WERI-Rb-1 (cell line): ENCODE measurements around the gene PLEKHA6.

ENCODE experiments used
- DNase-seq: peaks from one replicate; pipeline ENCODE4 v3.0.0-alpha.2; 2020
- H3K27ac ChIP-seq: fragments of 250-450 bp; sonication (Bioruptor Pico); 2 replicates; pipeline ENCODE4 v1.5.1; 2020; ENCODE audit warnings: mild to moderate bottlenecking, moderate library complexity
- H3K27me3 ChIP-seq: fragments of 250-450 bp; sonication (Bioruptor Pico); 2 replicates; pipeline ENCODE4 v1.5.1; 2021; ENCODE audit warnings: mild to moderate bottlenecking, low read depth, moderate library complexity; ENCODE audit not compliant: insufficient read depth, severe bottlenecking
- H3K36me3 ChIP-seq: fragments of 250-450 bp; sonication (Bioruptor Pico); 2 replicates; pipeline ENCODE4 v1.5.1; 2020; ENCODE audit warnings: mild to moderate bottlenecking, moderate library complexity
- H3K4me3 ChIP-seq: 2 replicates; pipeline ENCODE4 v1.5.1; 2011; ENCODE audit warnings: low read depth, mild to moderate bottlenecking, control low read depth, low read length
- H3K9me3 ChIP-seq: fragments of 250-450 bp; sonication (Bioruptor Pico); 2 replicates; pipeline ENCODE4 v1.5.1; 2021; ENCODE audit warnings: mild to moderate bottlenecking, moderate library complexity; ENCODE audit not compliant: severe bottlenecking
- CTCF ChIP-seq: IDR thresholded peaks from 2 replicates; pipeline ENCODE4 v1.5.1; 2011; ENCODE audit warnings: low read depth, mild to moderate bottlenecking, control low read depth, inconsistent platforms, low read length

PLEKHA6 gene

DNA sequence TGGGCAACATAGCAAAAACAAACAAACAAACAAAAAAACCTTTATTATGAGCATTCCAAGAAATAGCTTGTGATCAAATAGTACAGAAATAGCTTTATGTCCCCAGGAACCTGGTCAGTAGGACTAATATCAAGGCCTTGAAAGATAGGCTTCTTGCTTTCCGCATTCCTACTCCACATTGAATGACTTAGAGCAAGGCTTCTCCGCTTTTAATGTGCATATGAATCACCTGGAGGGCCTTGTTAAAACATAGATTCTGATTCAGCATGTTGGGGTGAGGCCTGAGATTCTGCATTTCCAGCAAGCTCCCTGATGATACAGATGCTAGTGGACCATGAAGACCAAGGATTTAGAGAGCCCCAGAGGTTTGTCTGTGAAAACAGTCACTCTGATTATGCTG lies 17.4 kb downstream of the PLEKHA6 start:
- H3K27ac ChIP-seq: no peak overlapping the region
- TF ChIP-seq CTCF: no peak
- no peaks in the 10 kb centered on the region for H3K36me3 ChIP-seq
- H3K9me3 ChIP-seq: no peaks in the 10 kb centered on the region
- H3K27me3 ChIP-seq: no peaks in the 10 kb centered on the region
- H3K4me3 ChIP-seq: no peak overlapping the region
- no peak for DNase-seq

GRCh38 chr1:204341380-204341779 lies 18.3 kb downstream of the PLEKHA6 start:
- Histone ChIP-seq H3K36me3 (no peaks in the 10 kb centered on the region), H3K9me3 (no peaks in the 10 kb centered on the region), H3K4me3 (no peak overlapping the region), H3K27ac (no peak overlapping the region), H3K27me3 (no peaks in the 10 kb centered on the region)
- DNase-seq: no peak
- no peak for TF ChIP-seq CTCF

DNA sequence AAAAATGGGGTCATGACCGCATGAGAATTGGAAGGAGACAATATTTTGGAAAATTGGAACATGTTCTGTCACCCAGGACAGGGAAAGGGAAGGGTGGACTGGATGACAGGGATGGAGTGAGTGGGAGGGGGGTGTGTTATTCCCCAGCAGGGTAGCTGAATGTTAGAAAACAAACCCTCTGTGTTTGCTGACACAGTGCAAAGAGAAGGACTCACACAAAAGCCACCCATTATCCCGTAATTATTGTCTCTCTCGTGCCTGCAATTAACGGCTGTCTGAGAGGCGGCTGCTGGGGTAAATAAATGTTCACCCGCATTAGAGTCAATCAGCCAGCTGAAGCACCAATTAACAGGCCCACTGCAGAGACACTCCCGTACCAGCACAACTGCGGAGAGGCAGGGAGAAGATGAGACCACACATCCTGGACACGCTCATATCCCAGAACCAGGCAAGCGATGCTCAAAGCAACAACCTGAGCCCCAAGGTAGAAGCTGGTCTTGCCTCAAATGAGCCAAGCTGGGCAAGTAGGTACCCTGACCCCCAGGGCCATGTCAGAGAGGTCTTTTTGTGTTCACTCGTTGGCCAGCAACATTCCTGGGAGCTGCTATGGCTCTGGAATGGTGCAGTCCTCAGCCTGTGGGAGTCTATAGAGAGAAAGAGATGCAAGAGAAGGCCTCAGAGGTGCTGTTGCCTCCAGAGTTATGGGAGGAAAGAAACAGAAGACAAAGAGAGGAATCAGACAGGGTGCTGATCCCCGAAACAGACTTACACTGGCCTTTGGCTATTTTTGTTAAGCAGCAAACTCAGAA lies 19.4 kb downstream of the PLEKHA6 start:
- Histone ChIP-seq H3K27me3 (no peaks in the 10 kb centered on the region), H3K36me3 (no peaks in the 10 kb centered on the region), H3K4me3 (no peak overlapping the region), H3K27ac (no peak overlapping the region), H3K9me3 (no peaks in the 10 kb centered on the region)
- no peak for TF ChIP-seq CTCF
- no peak for DNase-seq

DNA sequence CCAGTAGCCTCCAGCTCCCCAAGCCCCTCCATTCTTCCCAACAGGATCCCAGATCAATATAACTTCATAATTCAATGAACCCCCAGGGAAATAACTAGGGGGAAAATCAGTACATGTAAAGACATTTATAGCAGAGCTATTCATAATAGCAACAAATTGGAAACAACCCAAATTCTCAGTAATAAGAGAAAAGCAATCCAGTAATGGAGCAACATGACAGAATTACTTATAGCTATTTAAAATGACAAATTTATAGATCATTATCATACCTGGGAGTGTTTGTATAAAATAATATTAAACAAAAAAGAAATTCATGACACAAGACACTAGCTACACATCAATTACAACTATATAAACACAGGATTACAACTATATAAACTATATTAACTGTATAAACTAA lies 20.2 kb downstream of the PLEKHA6 start:
- DNase-seq: no peak
- H3K9me3 ChIP-seq: no peaks in the 10 kb centered on the region
- H3K36me3 ChIP-seq: no peaks in the 10 kb centered on the region
- no peak overlapping the region for H3K27ac ChIP-seq
- H3K4me3 ChIP-seq: no peak overlapping the region
- TF ChIP-seq CTCF: no peak
- no peaks in the 10 kb centered on the region for H3K27me3 ChIP-seq

DNA sequence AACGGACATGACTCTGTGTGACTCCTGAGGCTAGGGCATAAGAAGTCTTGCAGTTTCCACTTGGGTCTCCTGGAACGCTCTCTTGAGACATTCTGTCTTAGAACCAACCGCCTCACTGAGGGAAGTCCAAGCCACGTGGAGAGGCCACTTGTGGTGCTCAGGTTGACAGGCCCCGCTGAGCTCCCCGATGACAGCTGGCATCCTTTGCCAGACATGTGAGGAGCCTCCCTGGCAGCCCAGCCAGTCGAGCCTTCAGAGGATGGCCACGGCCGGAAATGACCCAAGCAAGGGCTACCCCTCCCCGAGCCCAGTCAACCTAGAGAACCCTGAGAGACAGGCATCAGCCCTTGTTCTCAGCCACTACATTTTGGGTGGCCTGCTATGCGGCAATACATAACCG lies 20.7 kb downstream of the PLEKHA6 start:
- no peaks in the 10 kb centered on the region for H3K36me3 ChIP-seq
- H3K27ac ChIP-seq: no peak overlapping the region
- H3K4me3 ChIP-seq: no peak overlapping the region
- no peak for TF ChIP-seq CTCF
- H3K27me3 ChIP-seq: no peaks in the 10 kb centered on the region
- H3K9me3 ChIP-seq: no peaks in the 10 kb centered on the region
- no peak for DNase-seq

- H3K36me3 ChIP-seq: no peaks in the 10 kb centered on the region
- no peak for TF ChIP-seq CTCF
- DNase-seq: no peak
- H3K27ac ChIP-seq: no peak overlapping the region
- no peaks in the 10 kb centered on the region for H3K27me3 ChIP-seq
- no peak overlapping the region for H3K4me3 ChIP-seq
- no peaks in the 10 kb centered on the region for H3K9me3 ChIP-seq
Measured at GRCh38 chr1:204338360-204338759, 21.4 kb downstream of the PLEKHA6 start.
